HG02588 (cell line): ENCODE data around the gene TNS1.

Experiments used
- ATAC-seq: cut with Tn5 transposase; IDR thresholded peaks from one replicate; pipeline ENCODE4 v1.9.1; 2021; ENCODE audit warnings: mild to moderate bottlenecking, moderate library complexity; ENCODE audit not compliant: unreplicated experiment

TNS1 gene

DNA sequence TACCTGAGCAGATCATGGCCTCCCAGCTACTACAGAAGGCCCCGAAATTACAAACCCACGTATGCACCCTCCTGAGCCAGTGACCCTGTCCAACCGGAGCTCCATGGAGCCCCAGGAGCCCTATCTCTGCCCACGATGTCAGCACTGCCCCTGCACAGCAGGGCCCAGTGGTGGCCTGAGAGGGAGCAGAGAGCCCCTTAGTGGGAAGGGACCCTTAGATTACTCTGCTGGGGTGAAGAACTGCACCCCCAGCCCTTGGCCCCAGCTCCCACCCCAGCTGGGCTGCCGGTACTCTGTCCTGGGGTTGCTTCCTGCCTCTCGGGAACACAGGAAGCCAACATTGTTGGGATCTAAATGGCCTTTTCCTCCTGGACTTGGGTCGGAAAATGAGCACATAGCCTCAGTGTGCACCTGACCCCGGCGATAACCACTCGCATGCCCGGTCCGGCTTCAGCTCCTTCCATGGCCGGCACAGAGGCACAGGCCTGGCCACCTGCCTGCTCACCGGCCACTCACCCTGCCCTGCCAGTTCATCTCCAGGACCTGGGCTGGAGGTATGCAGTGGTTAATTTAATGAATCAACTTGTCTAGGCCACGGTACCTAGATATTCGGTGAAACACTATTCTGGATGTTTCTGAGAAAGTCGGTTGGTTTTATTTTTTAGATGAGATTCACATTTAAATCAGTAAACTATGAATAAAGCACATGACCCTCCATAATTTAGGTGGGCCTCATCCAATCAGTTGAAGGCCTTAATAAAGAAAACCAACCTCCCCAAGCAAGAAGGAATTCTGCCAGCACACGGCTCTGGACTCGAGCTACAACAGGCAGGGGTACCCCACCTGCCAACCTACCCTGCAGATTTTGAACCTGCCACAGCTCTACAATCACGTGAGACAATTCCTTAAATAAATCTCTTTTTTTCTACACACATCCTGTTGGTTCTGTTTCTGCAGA, 19.2 kb downstream of the TNS1 start:
- no peak for ATAC-seq

DNA sequence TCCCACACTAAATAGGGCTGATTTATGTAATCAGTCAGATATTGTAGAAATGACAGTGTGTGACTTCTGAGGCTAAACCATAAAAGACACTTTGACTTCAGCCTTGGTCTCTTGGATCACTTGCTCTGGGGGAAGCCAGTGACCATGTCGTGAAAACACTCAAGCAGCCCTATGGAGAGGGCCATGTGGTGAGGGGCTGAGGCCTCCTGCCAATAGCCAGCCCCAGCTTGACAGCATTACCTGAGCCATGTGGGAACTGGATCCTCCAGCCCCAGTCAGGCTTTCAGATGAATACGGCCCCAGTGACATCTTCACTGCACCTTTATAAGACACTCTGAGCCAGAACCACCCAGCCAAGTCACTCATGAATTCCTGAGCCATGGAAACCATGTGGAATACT, 20.8 kb downstream of the TNS1 start:
- no peak for ATAC-seq

DNA sequence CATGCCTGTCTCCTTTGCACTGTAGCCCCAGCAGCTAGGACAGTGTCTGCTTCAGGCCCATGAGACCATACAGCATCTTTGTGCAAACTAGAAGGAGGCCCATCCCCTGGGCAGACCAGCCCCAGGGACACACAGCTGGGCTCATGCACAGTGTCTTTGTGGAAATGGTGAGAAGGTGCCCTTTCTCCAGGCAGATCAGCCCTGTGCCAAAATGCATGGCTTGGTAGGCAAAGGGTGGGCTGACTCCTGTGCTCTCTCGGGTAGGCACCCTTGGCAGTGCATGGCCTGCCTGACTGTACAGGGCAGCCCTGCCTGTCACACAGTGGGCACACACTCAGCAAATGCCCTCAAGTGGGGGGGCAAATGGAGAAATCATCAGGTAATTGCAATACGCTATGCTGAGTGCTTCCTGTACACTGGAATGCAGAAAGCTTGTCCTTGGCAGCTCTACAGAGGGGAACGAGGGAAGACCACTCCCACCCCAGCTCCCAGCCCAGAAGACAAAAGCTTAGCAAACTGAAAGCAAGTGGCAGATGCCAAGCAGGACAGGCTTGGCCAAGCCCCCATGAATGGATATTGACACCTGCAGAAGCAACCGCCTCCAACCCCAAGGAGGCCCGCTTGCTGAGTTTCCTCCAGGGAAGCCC, 21.6 kb downstream of the TNS1 start:
- no peak for ATAC-seq

GRCh38 chr2:217980591-217980990, 22.2 kb downstream of the TNS1 start:
- ATAC-seq = no peak

DNA sequence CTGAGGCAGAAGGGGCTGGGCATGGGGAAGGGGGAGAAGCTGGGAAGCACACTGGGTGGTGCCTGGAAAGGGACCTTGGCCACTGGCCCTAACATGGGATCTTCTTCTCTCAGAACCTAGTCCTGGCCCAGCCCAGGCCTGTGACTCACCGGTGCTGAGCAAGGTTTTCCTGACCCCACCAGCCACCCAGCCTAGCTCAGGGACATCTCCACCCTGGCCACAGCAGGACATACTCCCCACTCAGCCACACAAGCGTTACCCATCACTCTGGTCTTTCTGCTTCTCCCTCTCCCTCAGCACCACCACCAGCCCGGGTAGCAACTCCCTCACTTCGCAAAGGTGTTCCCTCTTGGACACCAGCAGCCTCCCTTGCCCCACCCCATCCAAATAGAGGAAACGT, 22.8 kb downstream of the TNS1 start:
- ATAC-seq = no peak

GRCh38 chr2:217979151-217979811, 23.5 kb downstream of the TNS1 start:
- no peak for ATAC-seq

DNA sequence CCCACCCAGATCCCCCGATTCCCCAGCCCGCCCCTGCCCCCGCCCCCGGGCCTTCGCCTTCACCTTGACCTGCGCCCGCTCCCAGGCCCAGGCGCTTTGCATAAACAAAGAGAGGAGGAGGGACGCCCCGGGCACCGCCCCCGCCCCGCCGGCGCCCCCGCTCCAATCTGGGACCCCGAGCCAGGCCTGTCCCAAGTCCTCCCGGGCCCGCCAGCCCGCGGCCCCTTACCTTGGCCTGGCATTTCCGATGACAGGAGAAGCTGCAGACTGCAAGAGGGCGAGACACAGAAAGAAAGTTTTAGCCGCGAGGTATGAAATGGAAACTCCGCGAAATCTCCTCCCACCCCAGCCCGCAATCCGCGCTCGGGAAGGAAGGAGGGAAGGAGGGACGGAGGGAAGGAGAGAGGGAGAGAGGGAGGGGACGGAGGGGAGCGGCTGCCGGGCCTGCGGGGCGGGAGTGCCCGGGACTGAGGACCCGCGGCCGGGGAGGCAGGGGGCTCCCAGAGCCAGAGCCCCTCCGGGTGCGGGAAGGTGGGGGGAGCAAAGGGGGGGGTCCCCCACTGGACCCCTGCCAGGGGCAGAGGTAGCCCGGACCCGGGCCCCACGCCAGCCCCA, 24.2 kb downstream of the TNS1 start:
- no peak for ATAC-seq

- ATAC-seq = no peak
These were observed 24.8 kb downstream of the TNS1 start for GRCh38 chr2:217977840-217978535.

- no peak for ATAC-seq
These were observed 26.5 kb downstream of the TNS1 start for GRCh38 chr2:217976301-217976700.

- ATAC-seq = no peak
These were observed 27.2 kb downstream of the TNS1 start for GRCh38 chr2:217975626-217976025.

GRCh38 chr2:217974389-217975005, 28.3 kb downstream of the TNS1 start:
- ATAC-seq = no peak

DNA sequence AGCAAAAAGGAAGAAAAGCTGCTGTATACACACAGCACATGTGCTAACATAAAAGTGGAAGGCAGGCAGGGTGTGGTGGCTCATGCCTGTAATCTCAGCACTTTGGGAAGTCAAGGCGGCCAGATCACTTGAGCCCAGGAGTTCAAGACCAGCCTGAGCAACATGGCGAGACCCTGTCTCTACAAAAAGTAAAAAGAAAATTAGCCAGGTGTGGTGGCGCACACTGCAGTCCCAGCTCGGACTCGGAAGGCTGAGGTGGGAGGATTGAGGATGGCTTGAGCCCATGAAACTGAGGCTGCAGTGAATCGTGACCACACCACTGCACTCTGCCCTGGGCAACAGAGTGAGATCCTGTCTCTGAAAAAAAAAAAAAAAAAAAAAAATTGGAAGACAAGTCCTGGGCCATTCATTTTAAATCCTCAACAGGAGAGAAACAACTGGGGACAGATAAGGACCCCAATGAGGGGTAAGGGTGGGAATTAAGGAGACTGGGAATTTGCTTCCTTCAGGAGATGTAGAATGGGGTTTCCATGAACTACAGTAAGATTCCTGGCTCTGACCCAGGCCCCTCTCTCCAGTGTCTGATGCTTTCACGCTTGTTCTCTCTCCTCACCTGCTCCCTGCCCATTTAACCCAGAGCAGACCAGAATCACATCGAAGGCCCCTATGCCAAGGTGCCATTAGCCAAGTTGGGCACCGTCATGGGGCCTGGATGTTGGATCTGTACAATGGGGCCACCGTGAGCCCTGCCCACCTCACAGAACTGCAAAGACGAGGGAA, 29.6 kb downstream of the TNS1 start:
- ATAC-seq = no peak

DNA sequence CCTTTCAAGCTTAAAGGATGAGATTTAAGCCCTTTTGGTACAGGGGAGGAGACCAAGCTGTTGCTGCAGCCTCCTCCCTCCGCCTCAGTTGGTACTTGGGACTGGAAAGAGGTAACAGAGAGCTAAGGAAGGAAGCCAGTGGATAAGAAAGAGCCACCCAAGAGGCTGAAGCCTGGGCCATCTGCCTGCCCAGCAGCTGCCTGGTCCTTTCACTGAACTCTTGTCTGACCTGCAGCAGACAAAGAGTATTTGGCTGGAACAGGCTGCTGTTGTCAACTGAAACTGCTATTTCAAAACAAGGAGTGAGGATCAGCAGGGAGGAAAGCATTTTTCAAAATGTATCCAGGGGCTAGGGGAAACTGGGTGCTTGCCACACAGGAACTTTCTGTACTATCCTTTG, 30.3 kb downstream of the TNS1 start:
- no peak for ATAC-seq

DNA sequence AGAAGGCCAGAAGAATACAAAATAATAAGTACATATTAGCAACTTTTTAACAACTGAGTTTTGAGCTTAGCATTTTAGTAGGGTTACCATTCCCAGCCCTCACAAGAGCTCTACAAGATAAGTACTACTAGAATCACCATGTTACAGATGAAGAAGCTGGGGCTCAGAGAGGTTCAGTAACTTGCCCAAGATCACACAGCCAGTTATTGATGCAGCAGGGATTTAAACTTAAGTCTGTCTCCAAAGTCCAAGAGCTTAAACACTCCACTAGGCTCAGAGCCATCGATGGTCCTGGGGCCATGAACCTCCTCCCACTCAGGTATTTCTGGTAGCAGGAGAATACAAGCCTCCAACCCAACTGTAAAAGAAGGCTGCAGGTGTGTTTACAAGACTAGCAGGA, 30.8 kb downstream of the TNS1 start:
- ATAC-seq = no peak

DNA sequence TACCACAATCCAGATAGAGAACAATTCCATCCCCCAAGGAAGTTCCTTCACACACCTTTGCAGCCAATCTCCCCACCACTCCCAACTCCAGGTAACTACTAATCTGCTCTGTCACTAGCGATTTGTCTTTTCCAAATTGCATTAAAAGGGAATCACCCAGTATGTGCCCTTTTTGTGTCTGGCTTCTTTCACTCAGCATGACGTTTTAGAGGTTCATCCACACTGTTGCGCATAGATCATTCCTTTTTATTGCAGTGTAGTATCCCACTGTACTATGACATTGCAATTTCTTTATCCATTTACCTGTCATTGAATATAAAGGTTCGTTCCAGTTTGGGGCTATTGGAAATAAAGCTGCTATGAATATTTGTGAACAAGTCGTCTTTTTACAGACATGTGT, 31.6 kb downstream of the TNS1 start:
- ATAC-seq = no peak

DNA sequence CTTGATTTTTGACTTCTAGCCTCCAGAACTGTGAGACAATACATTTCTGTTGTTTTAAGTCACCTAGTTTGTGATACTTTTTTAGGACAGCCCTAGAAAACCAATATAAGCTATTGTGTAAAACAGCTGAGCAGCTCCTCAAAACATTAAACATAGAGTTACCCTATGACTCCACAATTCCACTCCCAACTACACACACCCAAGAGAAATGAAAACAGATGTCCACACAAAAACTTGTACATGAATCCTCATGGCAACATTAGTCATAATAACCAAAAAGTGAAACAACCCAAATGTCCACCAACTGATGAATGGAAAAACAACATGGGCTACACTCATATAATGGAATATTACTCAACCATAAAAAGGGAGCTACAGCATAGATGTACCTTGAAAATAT, 32.6 kb downstream of the TNS1 start:
- no peak for ATAC-seq

DNA sequence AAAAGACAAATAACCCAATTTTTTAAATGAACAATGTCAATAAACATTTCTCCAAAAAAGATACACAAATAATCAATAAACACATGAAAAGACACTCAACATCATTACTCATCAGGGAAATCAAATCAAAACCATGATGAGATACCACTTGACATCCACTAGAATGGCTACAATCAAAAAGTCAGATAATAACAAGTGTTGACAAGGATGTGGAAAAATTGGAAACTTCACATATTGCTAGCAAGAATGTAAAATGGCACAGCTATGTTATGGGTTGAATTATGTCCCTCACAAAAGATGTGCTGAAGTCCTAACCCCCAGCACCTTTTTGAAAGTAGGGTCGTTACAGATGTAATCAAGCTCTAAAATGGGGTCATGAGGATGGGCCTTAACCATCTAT, 33.2 kb downstream of the TNS1 start:
- no peak for ATAC-seq

GRCh38 chr2:217968023-217968422, 34.8 kb downstream of the TNS1 start:
- no peak for ATAC-seq

- ATAC-seq = no peak
These were observed 36.2 kb downstream of the TNS1 start for GRCh38 chr2:217966423-217967070.
